HG03135 (cell line): ENCODE measurements around the gene RHOD.
A peak's percentile ranks its signal among the peaks of the same experiment; 100 is the strongest.

Source experiments
- ATAC-seq: cut with Tn5 transposase; IDR thresholded peaks from one replicate; pipeline ENCODE4 v1.9.1; 2021; ENCODE audit warnings: mild to moderate bottlenecking, moderate library complexity; ENCODE audit not compliant: unreplicated experiment

The RHOD gene

DNA sequence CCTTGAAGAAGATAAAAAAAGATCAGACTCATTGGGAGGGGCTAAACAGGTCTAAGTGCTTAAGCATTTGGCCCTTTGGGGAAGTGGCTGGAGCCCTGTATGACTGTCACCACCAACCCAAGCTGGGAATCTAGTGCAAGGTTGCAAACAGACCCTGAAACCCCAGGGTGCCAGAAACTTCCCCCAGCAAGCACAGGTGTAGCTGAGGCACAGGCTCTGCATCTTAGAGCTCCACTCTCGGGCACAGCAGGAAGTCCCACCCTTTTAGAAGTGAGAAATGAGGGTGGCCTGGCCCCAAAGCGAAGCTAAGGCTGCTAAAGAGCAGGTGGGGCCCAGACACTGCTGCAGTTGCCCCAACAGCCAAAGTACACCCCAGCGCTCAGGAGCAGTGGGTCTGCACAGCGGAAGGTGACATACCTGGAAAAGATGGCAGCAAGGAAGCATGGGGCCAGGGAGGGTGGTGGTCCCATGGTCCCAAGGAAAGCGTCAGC is 56.6 kb downstream of the RHOD start:
- ATAC-seq: no peak

DNA sequence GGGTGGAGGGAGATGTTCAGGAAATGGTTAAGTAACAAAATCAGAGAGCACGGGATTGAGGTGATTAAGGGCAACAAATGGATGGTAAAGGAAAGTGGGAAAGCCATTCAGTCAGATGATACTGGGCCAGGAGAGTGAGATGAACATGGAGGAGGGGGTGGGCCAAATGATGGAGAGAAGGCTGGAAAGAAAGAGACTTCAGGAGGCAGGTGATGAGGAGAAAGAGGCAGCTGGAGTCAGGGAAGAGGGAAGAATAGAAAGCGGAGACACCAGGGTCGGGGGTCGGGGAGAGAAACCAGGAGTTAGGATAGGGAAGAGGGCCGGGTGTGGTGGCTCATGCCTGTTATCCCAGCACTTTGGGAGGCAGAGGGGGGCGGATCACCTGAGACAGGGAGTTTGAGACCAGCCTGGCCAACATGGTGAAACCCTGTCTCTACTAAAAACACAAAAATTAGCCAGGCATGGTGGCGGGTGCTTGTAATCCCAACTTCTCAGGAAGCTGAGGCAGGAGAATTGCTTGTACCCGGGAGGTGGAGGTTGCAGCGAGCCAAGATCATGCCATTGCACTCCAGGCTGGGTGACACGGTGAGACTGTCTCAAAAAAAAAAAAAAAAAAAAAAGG is 57.7 kb downstream of the RHOD start:
- ATAC-seq: no peak

DNA sequence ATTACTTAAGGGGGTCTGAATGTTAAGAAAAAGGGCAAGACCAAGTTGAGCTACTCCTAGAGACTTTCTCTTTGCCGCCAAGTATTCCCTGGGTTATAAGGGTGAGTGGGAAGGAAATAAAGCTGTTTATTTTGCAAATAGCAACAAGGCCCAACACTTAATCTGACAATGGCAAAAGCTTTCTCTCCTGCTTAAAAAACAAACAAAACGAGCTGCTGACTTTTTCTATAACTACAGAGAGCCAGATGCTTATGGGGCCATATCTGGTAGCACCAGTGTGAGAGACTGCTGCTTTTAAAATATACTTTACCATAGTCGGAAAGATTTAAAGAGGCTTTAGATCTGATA is 60.1 kb downstream of the RHOD start:
- no peak for ATAC-seq

DNA sequence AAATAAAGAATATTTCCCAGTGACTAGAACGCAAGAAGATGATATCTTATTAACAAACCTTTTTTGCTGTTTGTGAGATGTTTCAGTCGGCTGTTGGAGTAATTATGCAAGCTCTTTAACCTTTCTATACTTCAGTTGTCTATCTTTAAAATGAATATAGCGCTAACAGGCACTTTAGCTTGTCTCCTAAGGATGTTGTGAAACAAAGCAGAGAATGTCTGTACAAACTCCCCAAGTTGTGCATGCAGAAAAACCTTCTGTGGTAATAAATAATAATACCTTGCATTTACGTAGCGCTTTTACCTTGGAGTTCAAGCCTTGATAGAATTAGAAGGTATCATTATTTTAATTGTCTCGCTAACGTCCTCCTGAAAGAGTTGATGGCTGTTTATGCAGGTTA is 60.5 kb downstream of the RHOD start:
- ATAC-seq: no peak

DNA sequence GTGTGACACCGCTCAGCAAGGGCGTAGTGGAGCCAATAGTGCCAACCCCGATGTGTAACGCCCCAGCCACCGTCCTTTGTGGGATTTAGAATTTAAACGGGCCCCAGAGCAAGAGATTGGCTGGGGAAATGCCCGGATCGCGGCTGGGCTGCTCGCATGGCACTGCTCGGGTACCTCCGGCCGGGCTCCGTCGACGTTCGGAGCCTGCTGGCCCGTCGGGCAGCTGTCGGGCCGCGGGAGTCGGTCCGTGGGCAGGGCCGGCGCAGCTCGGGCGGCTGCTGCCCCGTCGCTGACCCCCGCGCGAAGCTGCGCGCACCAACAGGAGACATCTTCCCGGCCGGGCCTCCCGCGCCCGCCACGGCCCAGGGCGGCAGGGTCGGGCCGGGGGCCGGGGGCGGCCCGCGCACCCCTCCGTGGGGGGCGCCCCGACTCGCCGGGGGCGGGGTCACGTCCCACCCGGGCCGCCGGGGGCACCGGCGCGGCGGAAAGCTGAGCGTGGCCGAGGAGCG is 61.1 kb downstream of the RHOD start:
- ATAC-seq: no peak

DNA sequence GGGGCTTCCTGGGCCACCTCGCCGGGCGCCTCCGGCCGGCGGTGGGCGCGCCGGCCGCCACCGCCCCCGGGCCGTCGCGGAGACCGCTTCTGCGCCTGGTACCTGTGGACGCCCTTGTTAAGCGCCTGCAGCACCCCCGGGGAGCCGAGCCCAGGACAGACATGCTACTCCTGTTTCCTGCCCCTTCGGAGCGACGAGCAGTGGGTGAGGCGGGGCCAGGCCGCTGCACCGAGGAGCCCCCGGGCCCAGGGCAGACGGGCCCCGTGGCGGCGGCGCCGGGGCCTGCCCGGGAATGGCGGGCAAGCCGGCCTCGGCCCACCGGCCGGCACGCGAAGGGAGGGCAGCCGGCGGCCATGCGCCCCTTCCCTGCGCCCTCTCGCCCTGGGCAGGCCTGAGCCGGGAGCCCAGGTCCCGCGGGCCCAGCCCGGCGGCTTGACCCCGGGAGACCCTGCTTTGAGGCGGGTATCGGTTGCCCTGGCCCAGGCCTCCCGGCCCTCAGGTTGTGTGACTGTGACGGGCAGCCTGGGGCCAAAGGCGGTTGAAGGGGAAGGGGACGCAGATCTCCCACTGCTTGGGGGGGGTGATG is 61.6 kb downstream of the RHOD start:
- peak; percentile 15 for ATAC-seq

DNA sequence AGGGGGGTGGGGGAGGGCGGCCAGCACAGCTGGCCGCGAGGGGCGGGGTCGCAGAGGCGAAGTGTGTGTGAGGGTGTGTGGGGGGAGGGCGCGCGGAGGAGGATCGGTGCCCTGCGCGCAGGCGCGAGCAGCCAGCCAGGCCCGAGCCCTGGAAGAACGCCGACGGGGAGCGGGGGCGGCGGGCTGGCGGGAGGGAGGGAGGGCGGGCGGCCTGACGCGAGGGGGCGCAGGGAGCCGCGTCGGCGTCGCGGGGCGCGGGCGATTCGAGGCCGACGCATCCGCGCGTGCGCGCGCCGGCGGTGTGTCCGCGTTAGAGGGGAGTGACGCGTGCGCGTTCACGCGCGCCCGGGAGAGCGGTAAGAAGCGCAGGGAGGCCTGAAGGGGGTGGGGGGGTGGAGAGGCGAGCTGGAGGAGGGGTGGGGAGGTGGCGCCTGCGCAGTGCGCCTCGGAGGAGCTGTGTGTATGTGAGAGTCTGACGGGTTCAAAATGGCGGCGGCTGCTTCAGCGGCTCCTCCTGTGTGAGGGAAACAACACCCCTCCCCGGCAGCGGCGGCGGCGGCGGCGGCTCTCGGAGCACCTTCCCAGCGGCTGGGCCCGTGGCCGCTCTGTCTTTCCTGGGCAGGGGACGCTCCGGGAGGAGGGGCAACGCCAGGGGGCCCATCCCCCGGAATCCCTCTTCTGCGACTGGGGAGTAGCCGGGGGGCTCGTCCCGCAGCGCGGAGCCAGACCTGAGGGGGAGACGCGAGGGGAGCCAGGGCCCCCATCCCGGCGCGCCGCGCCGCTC is 62.3 kb downstream of the RHOD start, which contains the start of gene KDM2A:
Gene KDM2A, plus strand, starts transcription at position 463 of the 784 bp plus-strand sequence. CDS start 2,054 bp downstream, outside the sequence.
- peak; percentile 60 for ATAC-seq

DNA sequence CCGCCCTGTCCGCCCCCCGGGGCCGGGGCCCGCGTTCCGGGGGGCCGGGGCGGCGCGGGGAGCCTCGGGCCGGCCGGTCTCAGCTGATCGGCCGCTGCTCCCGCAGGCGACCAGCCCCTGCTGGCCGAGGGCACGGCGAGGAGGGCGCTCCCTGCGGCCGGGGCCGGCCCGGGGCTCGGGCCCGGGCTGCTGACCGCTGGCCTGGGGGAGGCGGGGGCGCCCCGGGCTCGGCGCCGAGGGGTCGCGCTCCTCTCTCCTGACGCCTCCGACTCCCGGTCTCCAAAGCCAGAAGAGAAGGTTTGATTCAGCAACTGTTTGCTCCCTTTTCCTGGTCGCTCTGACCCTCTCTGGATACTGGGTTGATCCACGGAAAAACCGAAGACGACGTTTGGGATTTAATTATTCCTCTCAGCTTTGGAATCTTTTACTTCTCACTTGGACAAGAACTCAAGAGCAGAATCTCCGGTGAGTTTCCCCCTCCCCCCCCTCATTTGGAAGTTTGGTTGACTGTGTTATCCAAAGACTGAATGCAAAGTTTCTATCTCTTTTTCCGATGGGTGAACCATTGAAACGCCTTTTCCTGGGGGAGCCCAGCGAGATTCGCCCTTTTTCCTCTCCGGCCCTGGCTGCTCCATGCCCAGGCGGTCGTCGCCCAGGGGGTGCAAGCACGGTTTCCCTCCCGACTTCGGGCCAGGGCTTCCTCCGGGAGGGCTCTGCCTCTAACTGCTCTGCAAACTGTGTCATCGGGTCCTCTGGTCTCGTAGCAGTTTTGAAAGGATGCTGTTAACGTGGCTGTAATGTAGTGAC is 63.1 kb downstream of the RHOD start:
- ATAC-seq: peak; percentile 8

DNA sequence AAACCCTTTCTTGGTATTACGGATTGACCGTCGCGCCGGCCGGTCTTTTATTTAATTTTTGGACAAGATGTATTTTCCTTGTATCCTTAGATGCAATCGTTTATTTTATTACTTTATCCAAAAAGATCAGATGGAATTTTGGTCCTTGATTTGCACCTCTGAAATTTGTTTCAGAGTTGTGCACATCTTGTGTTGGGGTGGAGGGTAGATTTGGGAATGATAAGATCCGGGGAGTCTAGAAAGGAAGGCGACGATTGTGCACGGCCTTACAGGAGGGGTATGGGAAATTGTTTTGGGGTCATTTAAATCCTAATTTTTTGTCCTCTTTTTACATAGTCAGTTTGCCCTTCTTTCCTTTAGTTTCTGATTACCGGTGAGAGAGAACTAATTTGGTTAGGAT is 63.8 kb downstream of the RHOD start:
- no peak for ATAC-seq

DNA sequence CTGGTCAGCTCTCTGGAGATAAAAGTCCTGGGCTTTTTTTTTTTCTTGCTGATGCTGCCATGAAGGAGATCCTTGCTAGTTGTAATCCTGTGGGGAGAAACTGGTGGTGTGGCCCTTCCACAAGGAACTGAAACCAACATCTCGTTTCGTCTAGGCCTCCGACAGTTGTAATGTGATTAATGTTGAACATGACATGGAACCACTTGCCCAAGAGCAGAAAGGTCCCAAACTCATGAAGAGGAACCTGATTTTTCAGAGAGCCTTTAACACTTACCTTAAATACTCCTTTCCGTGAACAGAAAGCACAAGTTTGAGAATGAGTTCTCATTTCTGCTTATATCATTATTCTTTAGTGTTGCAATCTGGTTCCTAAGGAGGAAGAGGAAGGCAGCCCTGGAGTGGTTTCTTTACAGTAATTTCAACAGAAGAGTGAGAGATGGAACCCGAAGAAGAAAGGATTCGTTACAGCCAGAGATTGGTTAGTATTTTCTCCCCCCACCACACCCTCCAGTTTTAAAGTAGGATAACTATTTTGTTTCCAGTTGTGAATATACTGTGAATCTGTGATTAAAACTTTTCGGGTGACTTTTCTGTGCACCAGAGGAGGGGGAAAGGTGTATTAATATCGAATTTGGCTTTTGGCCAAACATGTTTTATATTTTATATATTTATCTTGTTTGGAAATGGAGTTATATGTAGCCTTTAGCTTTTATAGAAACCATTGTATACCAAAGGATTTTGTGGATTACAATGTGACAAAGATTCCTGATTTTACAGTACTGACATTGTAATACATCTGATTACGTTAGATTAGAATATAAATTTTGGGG is 64.4 kb downstream of the RHOD start:
- no peak for ATAC-seq
